Colonic mucosa (tissue), 4 donors: ENCODE measurements around the gene GNPDA1. TPM values are rescaled to one million over a fixed set of nuclear protein-coding genes. Genes with fewer than 3 reads are reported as not detected.

Experiments used
- DNase-seq: peaks from one replicate; pipeline ENCODE4 v3.0.0-alpha.2; 2020
- H3K27ac ChIP-seq: fragments of 200-600 bp; one replicate; pipeline ENCODE4 v1.8.0; 2021
- H3K27me3 ChIP-seq: fragments of 200-600 bp; one replicate; pipeline ENCODE4 v1.8.0; 2021
- H3K36me3 ChIP-seq: fragments of 200-600 bp; one replicate; pipeline ENCODE4 v1.8.0; 2021
- H3K4me1 ChIP-seq: fragments of 200-600 bp; one replicate; pipeline ENCODE4 v1.8.0; 2021; ENCODE audit warnings: mild to moderate bottlenecking
- H3K4me3 ChIP-seq: fragments of 200-600 bp; one replicate; pipeline ENCODE4 v1.8.0; 2021
- H3K9ac ChIP-seq, 2 donors: one replicate each; pipeline ENCODE4 v1.7.0; 2013; ENCODE audit warnings: control low read depth in 2 of 2, low read depth in 2 of 2, low read length in 2 of 2
- H3K9me3 ChIP-seq: fragments of 200-600 bp; one replicate; pipeline ENCODE4 v1.8.0; 2021
- CTCF ChIP-seq: fragments of 200-600 bp; IDR thresholded peaks from one replicate; pipeline ENCODE4 v1.8.0; 2022; ENCODE audit warnings: antibody characterized with exemption, mild to moderate bottlenecking
- intact Hi-C: fragments of 100-400 bp; cut with DNase I; formaldehyde crosslinking; loops from one replicate; pipeline ENCODE4 v1.14.1; 2022
- total RNA-seq, 2 donors: library from RNA; stranded (reverse); fragmentation: NEBNext Ultra II Directional in 1 of 2; extraction: Animal tissue kit (Norgen Biotek cat#: 25700) in 1 of 2; gene quantifications; one replicate each; pipeline ENCODE4 v1.2.1, GENCODE V29; 2021
- donor health status: healthy.
- donor health status: DM: no; HTN: no; CAD: no.
- donor health status: DM: no; HTN: no; CAD: no.

GNPDA1 gene
- 10 to 100 TPM; 15.5 to 19.6 TPM for total RNA-seq

GRCh38 chr5:142012792-142013388 is at the start of gene GNPDA1:
Gene GNPDA1, minus strand, starts transcription at chr5:142013027. Its CDS starts 992 bp downstream, at chr5:142012035.
- Histone ChIP-seq H3K9ac (peak within 1 kb of the TSS; percentile 76 to 92), H3K36me3 (no peaks in the 10 kb centered on the region), H3K4me3 (peak within 1 kb of the TSS; percentile 62), H3K27ac (peak within 1 kb of the TSS; percentile 72), H3K27me3 (no peaks in the 10 kb centered on the region), H3K4me1 (no peaks in the 10 kb centered on the region), H3K9me3 (no peaks in the 10 kb centered on the region)
- intact Hi-C loops: no loop called here
- TF ChIP-seq CTCF: no peak
- DNase-seq: peak; percentile 83

- Histone ChIP-seq H3K4me3 (no peak overlapping the region), H3K36me3 (no peaks in the 10 kb centered on the region), H3K9me3 (no peaks in the 10 kb centered on the region), H3K27ac (no peak overlapping the region), H3K27me3 (no peaks in the 10 kb centered on the region), H3K4me1 (no peaks in the 10 kb centered on the region), H3K9ac (no peak overlapping the region)
- DNase-seq: no peak
- intact Hi-C loops: no loop called here
- TF ChIP-seq CTCF: no peak
These were observed 46.6 kb upstream of the GNPDA1 start for GRCh38 chr5:142059304-142059940.

- Histone ChIP-seq H3K9me3 (no peaks in the 10 kb centered on the region), H3K9ac (no peak overlapping the region), H3K4me3 (no peak overlapping the region), H3K27me3 (no peaks in the 10 kb centered on the region), H3K27ac (no peak overlapping the region), H3K36me3 (no peaks in the 10 kb centered on the region), H3K4me1 (no peaks in the 10 kb centered on the region)
- TF ChIP-seq CTCF: no peak
- no peak for DNase-seq
- intact Hi-C loops: no loop called here
These were observed 44.9 kb upstream of the GNPDA1 start for GRCh38 chr5:142057697-142058056.

- Histone ChIP-seq H3K4me1 (no peaks in the 10 kb centered on the region), H3K27ac (no peak overlapping the region), H3K4me3 (no peak overlapping the region), H3K9me3 (no peaks in the 10 kb centered on the region), H3K27me3 (no peaks in the 10 kb centered on the region), H3K9ac (no peak overlapping the region), H3K36me3 (no peaks in the 10 kb centered on the region)
- intact Hi-C loops: no loop called here
- no peak for DNase-seq
- TF ChIP-seq CTCF: no peak
These were observed 44.2 kb upstream of the GNPDA1 start for GRCh38 chr5:142056816-142057696.

DNA sequence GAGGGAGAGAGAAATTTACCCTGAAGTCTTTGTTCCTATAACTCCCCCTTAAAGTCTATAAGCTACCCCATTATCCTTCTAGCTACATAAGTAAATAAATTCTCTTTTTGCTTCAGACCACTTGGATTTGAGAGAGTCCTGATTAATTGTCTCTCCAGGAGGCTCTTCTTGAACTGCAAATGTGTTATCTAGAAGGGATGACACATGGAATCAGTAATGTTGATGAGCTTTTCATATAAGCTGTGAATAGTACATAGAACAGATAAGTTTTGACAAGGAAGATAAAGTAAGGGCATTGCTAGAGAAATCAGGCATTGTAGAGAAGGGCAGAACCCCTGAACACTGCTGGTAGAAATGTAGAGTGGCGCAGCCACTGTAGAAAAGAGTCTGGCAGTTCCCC is 42.5 kb upstream of the GNPDA1 start:
- Histone ChIP-seq H3K9me3 (no peaks in the 10 kb centered on the region), H3K27ac (no peak overlapping the region), H3K27me3 (no peaks in the 10 kb centered on the region), H3K4me1 (no peaks in the 10 kb centered on the region), H3K36me3 (no peaks in the 10 kb centered on the region), H3K9ac (no peak overlapping the region), H3K4me3 (no peak overlapping the region)
- intact Hi-C loops: no loop called here
- DNase-seq: no peak
- TF ChIP-seq CTCF: no peak
